A673 (cell line): ENCODE data around the gene SERTAD1. TPM values are rescaled to one million over a fixed set of nuclear protein-coding genes. Genes with fewer than 3 reads are reported as not detected.

ENCODE experiments used
- BruUV-seq: library from RNA; stranded (reverse); fragments of 400-500 nt; replicated peaks from 2 replicates; lab custom pipeline; 2021; lab: Mats Ljungman, UMichigan
- CTCF ChIA-PET: fragments of 300-600 bp; sonication (Branson Sonifier 250); formaldehyde crosslinking; loops from one replicate; lab custom pipeline; 2022; ENCODE audit warnings: antibody characterized with exemption; lab: Charles Lee
- POLR2A ChIA-PET: fragments of 300-600 bp; sonication (Branson Sonifier 250); formaldehyde crosslinking; loops from one replicate; lab custom pipeline; 2022; ENCODE audit warnings: antibody characterized with exemption; ENCODE audit not compliant: low non-redundant PET; lab: Charles Lee
- DNase-seq: peaks from one replicate; pipeline ENCODE4 v3.0.0-alpha.2; 2015; ENCODE audit warnings: low spot score
- H3K27ac ChIP-seq: fragments of 200-600 bp; sonication (generic); 2 replicates; pipeline ENCODE4 v1.5.1; 2016; ENCODE audit warnings: mixed run types, low read depth, mild to moderate bottlenecking, mixed read lengths, antibody characterized with exemption, low read length; ENCODE audit not compliant: poor library complexity, severe bottlenecking
- H3K27me3 ChIP-seq: fragments of 200-600 bp; sonication (generic); replicated peaks from 2 replicates; pipeline ENCODE4 v1.6.1; 2017; ENCODE audit warnings: mixed run types, low read depth, mild to moderate bottlenecking, mixed read lengths, antibody characterized with exemption, low read length; ENCODE audit not compliant: insufficient read depth, poor library complexity
- H3K36me3 ChIP-seq: fragments of 200-600 bp; sonication (generic); 2 replicates; pipeline ENCODE4 v1.6.1; 2016; ENCODE audit warnings: mixed run types, mild to moderate bottlenecking, mixed read lengths, antibody characterized with exemption, low read length; ENCODE audit not compliant: insufficient read depth, poor library complexity, severe bottlenecking
- H3K4me1 ChIP-seq: fragments of 200-600 bp; sonication (generic); 2 replicates; pipeline ENCODE4 v1.6.1; 2017; ENCODE audit warnings: mixed run types, mild to moderate bottlenecking, mixed read lengths, antibody characterized with exemption, low read length; ENCODE audit not compliant: insufficient read depth, poor library complexity, severe bottlenecking
- H3K4me3 ChIP-seq: fragments of 200-600 bp; sonication (generic); 2 replicates; pipeline ENCODE4 v1.5.1; 2016; ENCODE audit warnings: low read depth, mixed run types, mild to moderate bottlenecking, mixed read lengths, low read length; ENCODE audit not compliant: poor library complexity, severe bottlenecking
- H3K9me3 ChIP-seq: fragments of 200-600 bp; sonication (generic); 2 replicates; pipeline ENCODE4 v1.6.1; 2016; ENCODE audit warnings: mixed run types, low read depth, mild to moderate bottlenecking, mixed read lengths, antibody characterized with exemption, low read length; ENCODE audit not compliant: poor library complexity, severe bottlenecking
- EZH2 ChIP-seq: fragments of 200-600 bp; sonication (generic); IDR thresholded peaks from 2 replicates; pipeline ENCODE4 v1.6.1; 2017; ENCODE audit warnings: borderline replicate concordance, low read depth, mild to moderate bottlenecking, mixed read lengths, antibody characterized with exemption, low read length; ENCODE audit not compliant: poor library complexity, severe bottlenecking
- intact Hi-C: fragments of 100-400 bp; cut with micrococcal nuclease; formaldehyde crosslinking; loops from one replicate; pipeline ENCODE4 v1.10.0; 2022; ENCODE audit not compliant: unreplicated experiment
- total RNA-seq: library from RNA; stranded (reverse); gene quantifications from 2 replicates; pipeline ENCODE4 v1.2.3, GENCODE V29; 2021
- TF ChIP-seq, protein P1 (sequence below): fragments of 300-800, 200-600 bp; sonication (generic); conservative IDR thresholded peaks from 2 replicates; pipeline ENCODE4 v1.5.1; 2017; ENCODE audit warnings: low read depth, mild to moderate bottlenecking, antibody characterized with exemption, low read length, moderate library complexity, mixed read lengths

Gene SERTAD1
- total RNA-seq, 1 experiment from 2014 or later: 16.5 TPM

DNA sequence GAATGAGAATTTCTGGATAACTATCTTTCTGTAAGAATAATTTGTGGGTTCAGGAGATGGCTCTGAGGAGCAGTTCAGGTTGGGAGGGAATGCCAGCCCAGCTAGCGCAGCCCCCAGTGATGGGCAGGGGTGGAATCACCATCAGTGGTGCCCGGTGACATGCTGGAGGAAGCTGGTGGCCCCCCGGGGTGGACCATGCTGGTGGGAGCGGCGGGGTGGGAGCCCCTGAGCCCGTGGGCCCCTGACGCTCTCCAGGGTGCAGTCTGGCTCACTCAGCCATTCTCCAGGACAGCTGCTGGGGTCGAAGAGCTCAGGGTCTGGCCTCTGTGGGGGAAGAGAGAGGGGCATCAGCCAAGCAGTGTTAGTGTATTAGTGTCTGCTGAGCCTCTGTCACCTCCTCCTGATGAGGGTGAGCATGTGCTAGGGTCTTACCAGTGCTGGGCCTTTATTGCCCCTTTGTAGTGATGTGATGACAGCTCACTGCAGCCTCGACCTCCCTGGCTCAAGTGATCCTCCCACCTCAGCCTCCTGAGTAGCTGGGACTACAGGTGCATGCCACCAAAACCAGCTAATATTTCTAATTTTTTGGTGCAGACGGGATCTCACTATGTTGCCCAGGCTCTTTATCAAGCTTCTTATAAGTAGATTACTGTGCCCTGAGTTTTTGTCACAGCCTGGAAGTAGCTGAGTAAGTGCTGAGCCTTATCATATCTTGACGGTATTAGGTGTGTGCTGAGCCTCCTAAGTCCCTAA is 46.2 kb downstream of the SERTAD1 start:
- H3K27me3 ChIP-seq: no peaks in the 10 kb centered on the region
- no peak overlapping the region for H3K27ac ChIP-seq
- H3K9me3 ChIP-seq: no peaks in the 10 kb centered on the region
- TF ChIP-seq EZH2: no peak
- TF ChIP-seq, protein P1, sequence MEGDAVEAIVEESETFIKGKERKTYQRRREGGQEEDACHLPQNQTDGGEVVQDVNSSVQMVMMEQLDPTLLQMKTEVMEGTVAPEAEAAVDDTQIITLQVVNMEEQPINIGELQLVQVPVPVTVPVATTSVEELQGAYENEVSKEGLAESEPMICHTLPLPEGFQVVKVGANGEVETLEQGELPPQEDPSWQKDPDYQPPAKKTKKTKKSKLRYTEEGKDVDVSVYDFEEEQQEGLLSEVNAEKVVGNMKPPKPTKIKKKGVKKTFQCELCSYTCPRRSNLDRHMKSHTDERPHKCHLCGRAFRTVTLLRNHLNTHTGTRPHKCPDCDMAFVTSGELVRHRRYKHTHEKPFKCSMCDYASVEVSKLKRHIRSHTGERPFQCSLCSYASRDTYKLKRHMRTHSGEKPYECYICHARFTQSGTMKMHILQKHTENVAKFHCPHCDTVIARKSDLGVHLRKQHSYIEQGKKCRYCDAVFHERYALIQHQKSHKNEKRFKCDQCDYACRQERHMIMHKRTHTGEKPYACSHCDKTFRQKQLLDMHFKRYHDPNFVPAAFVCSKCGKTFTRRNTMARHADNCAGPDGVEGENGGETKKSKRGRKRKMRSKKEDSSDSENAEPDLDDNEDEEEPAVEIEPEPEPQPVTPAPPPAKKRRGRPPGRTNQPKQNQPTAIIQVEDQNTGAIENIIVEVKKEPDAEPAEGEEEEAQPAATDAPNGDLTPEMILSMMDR: no peak
- ChIA-PET CTCF (no interaction called here), POLR2A (no interaction called here)
- BruUV-seq: no TSS peak
- no peak for DNase-seq
- H3K36me3 ChIP-seq: peaks cover 18% of the 10 kb centered on the region
- H3K4me1 ChIP-seq: no peaks in the 10 kb centered on the region
- intact Hi-C loops: no loop called here
- H3K4me3 ChIP-seq: no peak overlapping the region

DNA sequence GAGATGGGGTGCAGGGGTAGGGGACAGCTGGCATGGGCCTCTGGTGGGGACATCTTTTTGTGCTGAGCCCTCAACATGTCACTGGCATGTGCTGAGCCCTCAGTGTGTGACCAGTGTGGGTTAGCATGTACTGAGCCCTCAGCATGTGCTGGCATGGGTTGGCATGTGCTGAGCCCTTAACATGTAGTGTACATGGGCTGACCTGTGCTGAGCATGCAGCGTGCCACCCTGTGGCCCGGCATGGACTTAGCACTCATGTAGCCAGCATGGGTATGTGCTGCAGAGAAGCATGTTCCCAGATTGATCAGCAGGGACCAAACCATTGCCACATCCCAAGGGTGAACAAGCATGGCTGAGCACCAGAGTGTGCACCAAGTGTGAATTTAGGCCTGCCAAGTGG is 47.3 kb downstream of the SERTAD1 start:
- Histone ChIP-seq H3K36me3 (peaks cover 25% of the 10 kb centered on the region), H3K4me3 (no peak overlapping the region), H3K4me1 (no peaks in the 10 kb centered on the region), H3K27me3 (no peaks in the 10 kb centered on the region), H3K9me3 (no peaks in the 10 kb centered on the region), H3K27ac (no peak overlapping the region)
- CTCF ChIA-PET: no interaction called here
- POLR2A ChIA-PET: no interaction called here
- BruUV-seq: no TSS peak
- intact Hi-C loops: no loop called here
- no peak for TF ChIP-seq EZH2
- TF ChIP-seq, protein P1: no peak
- no peak for DNase-seq

DNA sequence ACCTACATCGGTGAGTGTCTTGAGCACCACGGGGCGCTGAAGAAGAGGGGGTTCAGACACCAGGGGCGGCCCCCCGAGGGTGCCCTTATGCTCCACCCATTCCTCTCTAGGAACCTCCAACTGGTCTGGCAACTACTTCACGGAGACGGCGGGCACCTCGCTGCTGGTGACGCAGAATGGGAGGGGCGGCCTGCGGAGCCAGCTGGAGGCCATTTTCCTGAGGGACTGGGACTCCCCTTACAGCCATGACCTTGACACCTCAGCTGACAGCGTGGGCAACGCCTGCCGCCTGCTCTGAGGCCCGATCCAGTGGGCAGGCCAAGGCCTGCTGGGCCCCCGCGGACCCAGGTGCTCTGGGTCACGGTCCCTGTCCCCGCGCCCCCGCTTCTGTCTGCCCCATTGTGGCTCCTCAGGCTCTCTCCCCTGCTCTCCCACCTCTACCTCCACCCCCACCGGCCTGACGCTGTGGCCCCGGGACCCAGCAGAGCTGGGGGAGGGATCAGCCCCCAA is 47.9 kb downstream of the SERTAD1 start:
- peaks cover 25% of the 10 kb centered on the region for H3K36me3 ChIP-seq
- TF ChIP-seq EZH2: no peak
- TF ChIP-seq, protein P1: no peak
- H3K27ac ChIP-seq: no peak overlapping the region
- no peaks in the 10 kb centered on the region for H3K4me1 ChIP-seq
- ChIA-PET POLR2A (no interaction called here), CTCF (no interaction called here)
- no peaks in the 10 kb centered on the region for H3K27me3 ChIP-seq
- DNase-seq: no peak
- H3K9me3 ChIP-seq: no peaks in the 10 kb centered on the region
- intact Hi-C loops: no loop called here
- TSS peak; percentile 88 for BruUV-seq
- H3K4me3 ChIP-seq: no peak overlapping the region
